GM19463 (cell line): ENCODE results near the gene ELL2.

ENCODE experiments used
- ATAC-seq: cut with Tn5 transposase; IDR thresholded peaks from one replicate; pipeline ENCODE4 v1.9.1; 2021; ENCODE audit warnings: mild to moderate bottlenecking, moderate library complexity; ENCODE audit not compliant: unreplicated experiment

The ELL2 gene

DNA sequence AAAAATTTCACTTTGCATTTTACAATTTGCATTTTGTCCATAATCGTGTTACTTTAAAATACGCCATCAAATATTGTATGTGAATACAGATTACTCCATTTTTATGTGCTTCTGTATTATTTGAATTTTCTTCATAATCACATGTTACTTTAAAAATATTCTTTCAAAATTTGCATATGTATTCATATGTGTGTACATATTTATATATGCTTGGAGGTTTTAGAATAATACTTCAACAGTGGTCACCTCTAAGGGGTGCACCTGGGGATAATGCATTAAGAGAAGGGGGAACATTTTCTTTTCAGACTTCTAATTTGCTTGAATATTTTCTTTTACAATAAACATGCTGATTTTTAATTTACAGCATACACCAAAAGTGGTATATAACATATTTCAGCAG, 21.9 kb upstream of the ELL2 start:
- ATAC-seq, result no peak

GRCh38 chr5:95983080-95983479, 21.4 kb upstream of the ELL2 start:
- ATAC-seq, result no peak

DNA sequence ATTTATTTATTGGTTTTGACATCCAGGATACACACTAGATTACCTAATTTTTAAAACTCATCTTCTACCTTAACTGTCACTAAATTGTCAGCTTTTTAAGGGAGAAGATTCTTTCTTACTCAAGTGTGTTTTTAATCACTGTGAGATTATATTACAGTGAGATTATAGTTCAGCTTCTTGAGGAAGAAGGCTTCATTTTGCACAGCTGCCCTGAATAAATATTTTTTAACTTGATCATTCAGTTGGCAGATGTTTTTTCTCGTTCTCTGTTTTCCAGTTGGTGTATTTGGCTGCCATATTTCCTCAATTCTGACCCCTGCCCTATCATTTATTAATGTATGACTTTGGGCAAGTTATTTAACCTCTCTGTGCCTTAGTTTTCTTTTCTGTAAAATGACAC, 15.0 kb upstream of the ELL2 start:
- no peak for ATAC-seq

GRCh38 chr5:95975703-95976102, 14.1 kb upstream of the ELL2 start:
- no peak for ATAC-seq

- ATAC-seq, result peak; percentile 100
Measured at GRCh38 chr5:95973793-95974325, 12.2 kb upstream of the ELL2 start.

DNA sequence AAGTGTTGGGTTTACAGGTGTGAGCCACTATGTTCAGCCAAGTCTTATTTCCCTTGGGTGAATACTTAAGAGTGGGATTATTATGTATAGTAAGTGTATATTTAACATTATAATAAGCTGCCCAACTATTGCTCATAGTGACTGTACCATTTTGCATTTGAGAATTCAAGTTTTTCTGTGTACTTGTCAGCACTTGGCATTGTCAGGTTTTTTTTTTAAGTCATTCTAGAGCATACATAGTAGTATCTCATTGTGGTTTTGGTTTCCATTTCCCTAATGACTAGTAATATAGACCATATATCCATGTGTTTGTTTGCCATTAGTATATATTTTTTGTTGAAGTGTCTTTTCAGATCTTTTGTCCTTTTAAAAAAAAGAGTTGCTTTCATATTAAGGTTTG, 10.5 kb upstream of the ELL2 start:
- ATAC-seq, result no peak

DNA sequence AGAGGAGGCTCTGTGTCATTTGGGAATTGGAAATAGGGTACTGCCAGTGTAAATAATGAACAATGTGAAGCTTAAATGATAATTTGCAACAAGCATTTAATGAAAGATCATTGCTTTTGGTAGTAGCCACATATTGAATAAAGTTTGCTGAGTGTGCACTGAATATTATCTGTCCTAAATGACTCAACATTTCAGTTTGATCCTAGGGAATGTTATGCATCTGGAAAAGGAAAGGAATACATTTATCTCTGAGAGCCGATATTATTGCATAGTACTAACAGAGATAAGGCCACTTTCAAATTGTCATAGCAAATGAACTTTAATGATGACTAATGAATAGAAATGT, 8.7 kb upstream of the ELL2 start:
- no peak for ATAC-seq

DNA sequence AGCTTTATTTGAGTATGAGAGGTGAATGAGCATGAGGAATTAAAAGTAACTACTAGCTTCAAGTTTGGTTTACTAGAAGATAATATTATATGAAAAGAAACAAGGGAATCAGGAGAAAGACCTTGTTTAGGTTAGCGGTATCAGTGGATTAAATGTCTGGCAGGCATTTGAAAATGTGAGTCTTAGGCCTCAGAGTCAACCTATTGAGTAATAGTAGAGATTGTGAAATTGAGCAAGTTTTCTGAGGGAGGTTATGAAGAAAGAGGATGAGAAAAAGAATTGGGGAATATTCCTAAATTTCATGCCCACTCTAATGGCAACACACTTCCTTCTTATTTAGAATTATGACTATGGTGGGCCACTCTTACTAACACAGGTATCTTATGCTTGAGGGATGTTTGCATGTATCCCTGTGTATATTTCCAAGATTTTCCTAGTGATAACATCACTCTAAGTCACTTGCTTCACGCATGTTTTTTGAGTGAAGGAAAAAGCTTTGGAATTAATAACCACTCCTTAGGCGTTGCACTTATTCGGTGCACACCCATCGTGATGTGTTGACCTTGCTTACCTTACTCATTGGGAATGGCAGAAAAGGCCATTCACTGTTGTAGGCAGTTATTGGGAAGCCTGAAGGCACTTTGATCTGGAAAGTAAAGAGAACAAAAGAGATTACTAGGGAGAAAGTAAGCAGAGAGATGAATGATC, 8.2 kb upstream of the ELL2 start:
- no peak for ATAC-seq

DNA sequence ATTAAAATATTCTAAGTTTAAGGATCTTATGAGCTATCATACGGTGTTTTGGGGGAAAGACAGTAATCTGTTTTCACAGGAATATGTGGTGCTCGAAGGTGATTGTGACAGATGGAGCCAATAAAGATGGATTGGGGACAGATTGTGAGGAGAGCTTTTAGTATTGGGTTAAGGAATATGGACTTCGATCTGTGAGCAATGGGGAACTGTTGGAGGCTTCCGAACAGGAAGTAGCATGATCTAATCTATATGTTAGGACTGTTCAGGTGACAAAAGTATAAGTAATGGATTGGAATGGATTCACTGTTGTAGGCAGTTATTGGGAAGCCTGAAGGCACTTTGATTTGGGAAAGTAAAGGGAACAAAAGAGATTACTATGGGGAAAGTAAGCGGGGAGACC, 7.4 kb upstream of the ELL2 start:
- ATAC-seq, result no peak

GRCh38 chr5:95967236-95967635, 5.6 kb upstream of the ELL2 start:
- ATAC-seq, result no peak

GRCh38 chr5:95966005-95966404, 4.4 kb upstream of the ELL2 start:
- ATAC-seq, result no peak

DNA sequence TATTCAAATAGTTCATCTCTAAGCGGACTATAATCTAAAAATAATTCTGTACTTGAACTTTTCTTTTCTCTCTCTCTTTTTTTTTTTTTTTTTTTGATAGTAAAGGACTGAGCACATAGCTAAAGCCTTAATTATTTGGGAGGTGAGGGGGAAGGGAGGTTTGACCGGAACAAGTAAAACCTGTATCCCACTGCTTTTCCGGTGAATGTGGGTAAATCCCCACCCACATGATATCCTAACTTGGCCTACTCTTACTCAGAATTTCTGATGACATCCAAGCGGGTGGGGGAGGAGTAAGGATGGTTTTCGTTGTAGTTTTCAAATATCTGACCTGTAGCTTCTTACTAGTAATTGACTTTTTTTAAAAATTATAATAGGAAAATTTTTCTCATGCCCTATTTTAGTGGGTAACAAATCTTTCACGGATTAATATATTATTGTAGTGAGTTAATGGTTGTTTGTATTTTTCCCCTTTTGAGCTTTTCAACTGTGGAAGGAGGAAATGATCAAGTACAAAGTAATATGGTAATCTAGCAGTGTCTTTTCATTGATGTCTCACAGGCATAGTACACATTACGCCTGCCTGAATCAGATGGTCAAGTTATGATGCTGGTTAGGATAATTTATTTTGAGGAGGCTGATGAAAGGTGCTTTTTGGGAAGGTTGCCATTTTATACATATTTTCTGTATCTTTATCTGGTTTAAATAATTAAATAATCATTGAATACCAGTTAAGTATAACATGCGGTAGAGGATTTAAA, 2.2 kb upstream of the ELL2 start:
- ATAC-seq, result no peak

DNA sequence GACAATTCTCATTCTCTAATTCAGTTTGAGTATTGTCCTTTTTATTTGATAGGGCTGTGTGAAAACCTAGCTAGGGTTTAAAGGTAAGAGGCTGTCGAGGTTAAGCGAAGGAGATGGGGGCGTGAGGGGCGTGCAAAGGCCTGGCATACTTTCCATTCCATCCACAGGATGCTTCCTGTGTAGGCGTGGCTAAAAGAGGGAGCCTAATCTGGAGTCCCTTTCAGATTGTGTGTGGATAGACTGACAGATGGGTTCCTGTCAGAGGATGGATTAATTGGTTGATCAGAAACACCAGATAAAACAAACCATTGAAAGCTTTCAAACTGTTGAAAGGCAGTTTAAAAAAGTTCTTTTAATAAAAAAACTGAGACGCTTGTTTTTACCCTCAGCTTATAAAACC, 1.1 kb upstream of the ELL2 start:
- no peak for ATAC-seq

- ATAC-seq, result no peak
Measured at GRCh38 chr5:95962475-95962773, 773 bp upstream of the ELL2 start.

DNA sequence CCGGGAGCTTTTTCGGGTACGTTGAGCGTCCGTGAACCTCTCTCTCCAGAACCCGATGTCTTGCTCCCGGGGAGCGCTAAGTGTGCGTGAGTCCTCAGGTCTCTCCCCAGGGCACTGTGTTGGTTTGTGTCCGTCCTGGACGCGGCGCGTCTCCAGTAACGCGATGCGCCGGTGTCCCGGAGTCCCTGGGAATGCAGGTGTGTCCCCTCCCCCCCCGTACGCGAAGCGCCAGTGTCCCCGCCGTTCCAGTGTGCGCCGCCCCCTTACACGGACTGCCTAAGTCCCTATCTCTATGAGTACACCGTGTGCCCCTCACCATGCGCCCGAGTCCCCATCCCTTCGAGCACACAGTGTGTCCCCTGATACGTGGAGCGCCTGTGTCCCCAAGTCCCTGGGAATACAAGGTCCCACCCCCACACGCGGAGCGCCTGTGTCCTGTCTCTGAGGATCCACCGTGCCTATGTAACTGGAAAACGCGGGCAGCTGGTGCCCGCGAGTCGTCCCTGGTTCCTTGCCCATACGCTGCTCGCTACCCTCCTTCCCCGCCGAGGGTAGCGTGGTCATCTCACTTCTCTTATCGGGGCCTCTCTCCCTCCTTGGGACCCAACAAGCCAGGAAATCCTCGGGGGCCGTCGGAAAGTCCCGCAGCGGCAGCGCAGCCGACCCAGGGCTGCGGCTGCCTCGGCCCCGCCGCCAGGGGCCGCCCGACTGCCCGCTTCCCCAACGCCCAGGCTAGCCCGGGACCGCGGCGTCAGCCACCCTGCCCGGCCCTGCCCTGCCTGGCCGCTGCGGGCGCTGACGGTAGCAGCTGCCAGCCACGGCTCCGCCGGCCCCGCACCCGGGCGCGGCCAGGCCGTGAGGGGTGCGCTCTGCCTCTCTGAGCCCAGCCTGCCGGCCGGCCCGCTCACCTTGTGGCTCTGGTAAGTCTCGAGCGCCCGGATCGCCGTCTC, 709 bp downstream of the ELL2 start:
- ATAC-seq, result peak; percentile 56

DNA sequence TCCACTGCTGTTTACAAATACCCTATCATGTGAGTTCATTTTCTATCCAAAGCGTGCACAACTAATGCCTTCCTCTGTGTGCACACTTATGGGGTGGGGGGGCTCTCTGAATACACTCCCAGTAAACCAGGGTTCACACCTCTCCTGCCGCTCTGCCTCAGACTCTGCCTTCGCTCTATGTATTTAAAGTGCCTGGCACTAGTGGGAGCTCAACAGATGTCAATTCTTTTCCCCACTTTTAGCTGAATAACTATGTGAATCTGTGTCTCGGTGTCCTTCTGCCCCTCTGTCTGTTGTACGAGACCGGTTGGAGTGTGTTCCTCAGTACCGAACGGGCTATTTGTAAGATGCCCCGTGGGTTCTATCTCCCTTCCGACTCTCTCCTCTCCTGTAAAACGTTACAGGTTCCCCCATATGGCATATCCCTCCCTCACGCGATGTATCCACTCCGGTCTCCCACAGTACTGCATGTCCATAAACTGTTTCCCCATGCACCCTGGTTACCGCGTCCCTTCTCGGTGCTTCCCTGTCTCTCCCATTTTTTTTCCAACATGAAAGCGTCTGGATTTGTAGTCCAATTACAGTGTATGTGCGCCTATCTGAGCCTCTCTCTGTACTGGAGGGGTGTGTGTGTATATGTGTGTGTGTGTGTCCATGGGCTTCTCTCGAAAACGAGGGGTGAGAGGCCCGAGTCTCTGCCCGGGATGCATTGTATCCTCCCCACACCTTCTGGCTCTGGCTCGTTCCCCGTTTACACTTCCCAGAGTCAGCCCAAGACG, 1.6 kb downstream of the ELL2 start:
- ATAC-seq, result no peak

GRCh38 chr5:95959051-95959887, 2.4 kb downstream of the ELL2 start:
- no peak for ATAC-seq

- no peak for ATAC-seq
Measured at GRCh38 chr5:95958310-95959014, 3.2 kb downstream of the ELL2 start.

DNA sequence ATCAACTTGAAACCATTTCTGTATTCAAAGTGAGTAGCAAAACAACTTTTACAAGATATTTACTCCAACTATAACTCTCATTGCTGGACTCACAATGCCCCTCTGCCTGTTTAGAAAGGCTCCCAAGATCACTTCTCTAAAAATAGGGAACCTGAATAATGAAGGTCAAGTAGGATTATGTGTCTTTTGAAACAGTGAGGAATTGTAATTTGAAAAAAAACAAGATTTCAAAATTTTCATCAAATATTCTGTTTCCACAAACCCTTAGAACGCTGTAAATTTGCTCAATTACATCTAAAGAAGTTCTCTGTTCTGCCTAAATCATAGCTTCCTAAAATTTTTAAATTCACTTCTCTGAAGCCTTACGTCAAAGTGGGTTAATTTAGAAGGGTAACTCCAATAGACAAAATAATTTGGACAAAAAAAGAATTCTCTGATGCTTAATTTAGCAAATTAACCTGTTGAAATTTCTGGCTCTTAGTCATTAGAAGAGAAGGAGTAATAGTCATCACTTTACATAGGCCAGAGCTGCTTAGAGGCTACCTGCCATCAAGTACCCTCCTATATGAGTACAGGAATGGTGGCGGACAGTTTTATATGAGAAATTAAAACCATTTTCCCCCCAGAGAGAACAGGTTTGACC, 4.0 kb downstream of the ELL2 start:
- ATAC-seq, result no peak
